ENCODE results near the gene USF1. TPM values are rescaled to one million over a fixed set of nuclear protein-coding genes. Genes with fewer than 3 reads are reported as not detected.
A peak's percentile ranks its signal among the peaks of the same experiment; 100 is the strongest.
"Not testable (repeated sequence)": the region's sequence is repeated elsewhere in the genome, so short reads cannot be mapped to it uniquely, and the experiment has no call there.

The USF1 gene
- total RNA-seq, 2 experiments from 2014 or later = 93.5 to 99.1 TPM

- Histone ChIP-seq H3K4me1 (ENCODE audit: insufficient read depth, low read length) (peaks cover 19% of the 10 kb centered on the region), H3K36me3 (ENCODE audit: insufficient read depth, low read length) (no peaks in the 10 kb centered on the region), H3K27ac (ENCODE audit: low read depth in 1 of 2, low read length in 2 of 2) (no peak overlapping the region), H3K9me3 (ENCODE audit: control insufficient read depth in 1 of 2, insufficient read depth in 1 of 2, low read length in 2 of 2) (no peaks in the 10 kb centered on the region), H3K4me3 (ENCODE audit: low read length) (peak overlapping the region; percentile 77), H3K27me3 (ENCODE audit: control insufficient read depth in 1 of 2, insufficient read depth in 2 of 2, low read length in 2 of 2) (no peaks in the 10 kb centered on the region)
- intact Hi-C loops (cut with DNase I, micrococcal nuclease) = loop anchor here in 1 of 2 experiments (2.0 kb wide), 1 partner anchor 19 kb away; the partner anchor contains the start of gene TSTD1
- Mint-ChIP-seq H3K4me3 (peak overlapping the region; percentile 91), H3K4me1 (ENCODE audit: low read depth) (peaks cover 25% of the 10 kb centered on the region), H3K9me3 (no peaks in the 10 kb centered on the region), H3K36me3 (ENCODE audit: low read depth) (no peaks in the 10 kb centered on the region), H3K27ac (peak overlapping the region; percentile 81), H3K27me3 (no peaks in the 10 kb centered on the region)
- TF ChIP-seq, protein P1, sequence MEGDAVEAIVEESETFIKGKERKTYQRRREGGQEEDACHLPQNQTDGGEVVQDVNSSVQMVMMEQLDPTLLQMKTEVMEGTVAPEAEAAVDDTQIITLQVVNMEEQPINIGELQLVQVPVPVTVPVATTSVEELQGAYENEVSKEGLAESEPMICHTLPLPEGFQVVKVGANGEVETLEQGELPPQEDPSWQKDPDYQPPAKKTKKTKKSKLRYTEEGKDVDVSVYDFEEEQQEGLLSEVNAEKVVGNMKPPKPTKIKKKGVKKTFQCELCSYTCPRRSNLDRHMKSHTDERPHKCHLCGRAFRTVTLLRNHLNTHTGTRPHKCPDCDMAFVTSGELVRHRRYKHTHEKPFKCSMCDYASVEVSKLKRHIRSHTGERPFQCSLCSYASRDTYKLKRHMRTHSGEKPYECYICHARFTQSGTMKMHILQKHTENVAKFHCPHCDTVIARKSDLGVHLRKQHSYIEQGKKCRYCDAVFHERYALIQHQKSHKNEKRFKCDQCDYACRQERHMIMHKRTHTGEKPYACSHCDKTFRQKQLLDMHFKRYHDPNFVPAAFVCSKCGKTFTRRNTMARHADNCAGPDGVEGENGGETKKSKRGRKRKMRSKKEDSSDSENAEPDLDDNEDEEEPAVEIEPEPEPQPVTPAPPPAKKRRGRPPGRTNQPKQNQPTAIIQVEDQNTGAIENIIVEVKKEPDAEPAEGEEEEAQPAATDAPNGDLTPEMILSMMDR (IDR thresholded peaks at IDR 0.05) = no peak
- ATAC-seq (ENCODE audit: poor library complexity) = no peak
- POLR2A ChIA-PET = interaction anchor here (1.2 to 3.7 kb wide), 12 partner anchors 8 to 182 kb away, joined by 3 to 46 read pairs (median 6); partner anchors contain the start of genes ARHGAP30, KLHDC9, TSTD1 and USF1
- CTCF ChIA-PET = interaction anchor here (1.4 to 2.6 kb wide), 8 partner anchors 19 to 78 kb away, joined by 3 to 10 read pairs (median 8); partner anchors contain the start of genes KLHDC9, TSTD1 and USF1
- no peak for DNase-seq
Measured at GRCh38 chr1:161019751-161020495, 25.9 kb downstream of the USF1 start.

GRCh38 chr1:161019111-161019660 lies 26.6 kb downstream of the USF1 start:
- CTCF ChIA-PET = interaction anchor here (2.4 to 2.6 kb wide), 2 partner anchors 26 to 78 kb away, joined by 9 to 10 read pairs; partner anchors contain the start of genes KLHDC9 and USF1
- H3K27me3 ChIP-seq (ENCODE audit: control insufficient read depth in 1 of 2, insufficient read depth in 2 of 2, low read length in 2 of 2); DNase-seq; H3K9me3 ChIP-seq (ENCODE audit: control insufficient read depth in 1 of 2, insufficient read depth in 1 of 2, low read length in 2 of 2); H3K4me3 ChIP-seq (ENCODE audit: low read length); H3K27ac ChIP-seq (ENCODE audit: low read depth in 1 of 2, low read length in 2 of 2); H3K36me3 ChIP-seq (ENCODE audit: insufficient read depth, low read length); H3K9me3 Mint-ChIP-seq; H3K27me3 Mint-ChIP-seq; ATAC-seq (ENCODE audit: poor library complexity); H3K36me3 Mint-ChIP-seq (ENCODE audit: low read depth); intact Hi-C loops (cut with DNase I, micrococcal nuclease): not testable (repeated sequence)
- POLR2A ChIA-PET = interaction anchor here (0.7 to 3.7 kb wide), 4 partner anchors 12 to 376 kb away, joined by 3 to 46 read pairs (median 18); partner anchors contain the start of genes ARHGAP30 and TSTD1
- Mint-ChIP-seq H3K4me3 (peak overlapping the region; percentile 91), H3K4me1 (ENCODE audit: low read depth) (peaks cover 27% of the 10 kb centered on the region), H3K27ac (peak overlapping the region; percentile 81)
- peaks cover 23% of the 10 kb centered on the region for H3K4me1 ChIP-seq (ENCODE audit: insufficient read depth, low read length)

DNA sequence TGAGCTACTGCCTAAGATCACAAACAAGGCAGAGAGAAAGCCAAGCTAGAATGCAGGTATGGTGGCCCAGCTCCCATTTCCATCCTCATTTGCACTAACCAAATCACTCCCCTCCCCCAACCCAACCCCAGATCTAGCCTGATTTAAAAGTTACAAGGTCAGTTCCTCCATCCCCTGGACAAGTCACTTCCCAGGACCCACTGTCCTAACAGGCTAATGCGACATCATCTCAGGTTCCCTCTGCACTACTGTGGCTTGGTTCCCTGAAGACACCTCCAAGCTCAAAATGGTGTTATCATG lies 27.2 kb downstream of the USF1 start:
- intact Hi-C loops (cut with DNase I, micrococcal nuclease) = no loop called here
- DNase-seq = no peak
- Mint-ChIP-seq H3K4me1 (ENCODE audit: low read depth) (peaks cover 33% of the 10 kb centered on the region), H3K27ac (peak overlapping the region; percentile 55), H3K9me3 (no peaks in the 10 kb centered on the region), H3K36me3 (ENCODE audit: low read depth) (no peaks in the 10 kb centered on the region), H3K27me3 (no peaks in the 10 kb centered on the region), H3K4me3 (no peak overlapping the region)
- TF ChIP-seq, protein P1 (IDR thresholded peaks at IDR 0.05) = no peak
- Histone ChIP-seq H3K36me3 (ENCODE audit: insufficient read depth, low read length) (no peaks in the 10 kb centered on the region), H3K27me3 (ENCODE audit: control insufficient read depth in 1 of 2, insufficient read depth in 2 of 2, low read length in 2 of 2) (no peaks in the 10 kb centered on the region), H3K9me3 (ENCODE audit: control insufficient read depth in 1 of 2, insufficient read depth in 1 of 2, low read length in 2 of 2) (no peaks in the 10 kb centered on the region), H3K4me3 (ENCODE audit: low read length) (no peak overlapping the region), H3K27ac (ENCODE audit: low read depth in 1 of 2, low read length in 2 of 2) (no peak overlapping the region), H3K4me1 (ENCODE audit: insufficient read depth, low read length) (peaks cover 29% of the 10 kb centered on the region)
- CTCF ChIA-PET = interaction anchor here (2.4 kb wide), 1 partner anchor 79 kb away, joined by 9 read pairs; the partner anchor contains the start of gene KLHDC9
- no peak for ATAC-seq (ENCODE audit: poor library complexity)
- POLR2A ChIA-PET = interaction anchor here (0.7 to 1.2 kb wide), 2 partner anchors 12 to 375 kb away, joined by 3 to 4 read pairs; no protein-coding TSS in a partner anchor
